ENCODE data around the gene FBXL7.

DNA sequence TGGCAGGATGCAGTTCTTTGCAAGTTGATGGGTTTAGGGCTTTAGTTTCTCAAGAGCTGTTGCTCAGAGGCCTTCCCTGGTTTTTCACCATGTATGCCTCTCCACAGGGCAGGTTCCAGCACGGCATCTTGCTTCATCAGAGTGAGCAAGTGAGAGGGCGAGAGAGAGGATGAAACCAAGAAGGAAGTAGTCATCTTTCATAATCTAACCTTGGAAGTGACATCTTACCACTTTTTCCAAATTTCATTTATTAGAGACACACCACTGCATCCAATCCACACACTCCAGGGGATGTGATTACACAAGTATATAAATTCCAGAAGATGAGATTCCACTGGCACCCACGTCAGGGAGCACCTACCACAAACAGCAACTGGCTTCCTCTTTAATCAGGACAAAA, 385.2 kb downstream of the FBXL7 start:
- no peak for TF ChIP-seq EZH2phosphoT487 (IDR thresholded peaks at IDR 0.05; ENCODE audit: low read depth)
- TF ChIP-seq, protein P1, sequence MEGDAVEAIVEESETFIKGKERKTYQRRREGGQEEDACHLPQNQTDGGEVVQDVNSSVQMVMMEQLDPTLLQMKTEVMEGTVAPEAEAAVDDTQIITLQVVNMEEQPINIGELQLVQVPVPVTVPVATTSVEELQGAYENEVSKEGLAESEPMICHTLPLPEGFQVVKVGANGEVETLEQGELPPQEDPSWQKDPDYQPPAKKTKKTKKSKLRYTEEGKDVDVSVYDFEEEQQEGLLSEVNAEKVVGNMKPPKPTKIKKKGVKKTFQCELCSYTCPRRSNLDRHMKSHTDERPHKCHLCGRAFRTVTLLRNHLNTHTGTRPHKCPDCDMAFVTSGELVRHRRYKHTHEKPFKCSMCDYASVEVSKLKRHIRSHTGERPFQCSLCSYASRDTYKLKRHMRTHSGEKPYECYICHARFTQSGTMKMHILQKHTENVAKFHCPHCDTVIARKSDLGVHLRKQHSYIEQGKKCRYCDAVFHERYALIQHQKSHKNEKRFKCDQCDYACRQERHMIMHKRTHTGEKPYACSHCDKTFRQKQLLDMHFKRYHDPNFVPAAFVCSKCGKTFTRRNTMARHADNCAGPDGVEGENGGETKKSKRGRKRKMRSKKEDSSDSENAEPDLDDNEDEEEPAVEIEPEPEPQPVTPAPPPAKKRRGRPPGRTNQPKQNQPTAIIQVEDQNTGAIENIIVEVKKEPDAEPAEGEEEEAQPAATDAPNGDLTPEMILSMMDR (IDR thresholded peaks at IDR 0.05; ENCODE audit: low read depth, low read length) = no peak

All from OCI-LY3 (cell line).